NOMO-1 treated with DMSO at 0.1 percent for 48 hours (cell line): ENCODE data around the gene HNRNPD.
"Not testable (repeated sequence)": the region's sequence is repeated elsewhere in the genome, so short reads cannot be mapped to it uniquely, and the experiment has no call there.

Experiments used
- DNase-seq: peaks from one replicate; lab custom pipeline; 2025; ENCODE audit not compliant: unreplicated experiment; lab: John Stamatoyannopoulos, UW

HNRNPD gene

GRCh38 chr4:82372517-82373485 is 990 bp downstream of the HNRNPD start:
- DNase-seq = peak; percentile 71

DNA sequence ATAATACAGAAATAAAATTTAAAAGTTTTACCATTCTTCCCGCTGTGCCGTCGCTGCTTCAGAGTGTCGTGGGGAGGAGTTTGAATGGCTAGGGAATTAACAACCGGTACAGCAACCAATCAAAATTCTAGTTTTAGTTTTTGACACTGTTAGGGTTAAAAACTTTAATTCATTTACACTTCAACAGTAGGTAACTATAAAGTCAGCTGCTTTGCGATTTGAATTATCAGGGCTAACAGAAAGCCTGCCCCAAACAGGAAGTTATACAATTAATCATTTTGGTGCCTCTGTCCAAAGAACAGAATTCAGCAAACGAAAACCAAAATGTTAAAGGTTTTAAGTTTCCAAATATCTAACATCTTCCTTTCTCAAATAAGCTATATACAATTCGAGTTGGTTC is 2.3 kb downstream of the HNRNPD start:
- peak; percentile 12 for DNase-seq

DNA sequence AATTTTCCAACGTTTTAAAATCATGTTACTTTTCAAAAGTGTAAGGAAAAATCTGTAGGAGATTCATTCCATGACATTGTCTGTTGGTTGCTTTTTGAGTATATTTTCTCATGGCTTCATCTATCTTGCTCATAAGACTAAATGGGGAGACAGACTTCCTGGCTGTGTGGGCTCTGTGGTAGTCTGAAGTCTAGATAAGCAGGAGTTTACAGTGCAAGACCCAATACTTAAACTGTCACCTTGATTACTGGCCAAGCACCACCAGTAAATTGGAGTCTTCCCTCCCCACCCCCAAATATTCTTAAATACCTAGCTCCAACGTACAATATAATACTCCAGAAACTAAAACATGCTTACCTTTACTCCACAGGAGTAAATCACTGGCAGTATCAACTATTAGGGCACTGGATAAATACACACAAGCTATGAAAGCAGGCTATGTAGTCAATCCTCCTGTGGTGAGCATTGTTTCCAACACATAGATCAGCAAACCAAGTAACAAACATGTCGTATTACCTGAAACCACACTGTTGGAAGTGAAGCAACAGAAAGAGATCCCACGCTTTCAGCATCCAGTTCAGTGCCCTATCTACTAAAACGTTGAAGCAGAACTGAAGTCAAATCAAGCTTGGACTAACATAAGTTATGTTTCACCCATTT is 6.2 kb downstream of the HNRNPD start:
- no peak for DNase-seq

DNA sequence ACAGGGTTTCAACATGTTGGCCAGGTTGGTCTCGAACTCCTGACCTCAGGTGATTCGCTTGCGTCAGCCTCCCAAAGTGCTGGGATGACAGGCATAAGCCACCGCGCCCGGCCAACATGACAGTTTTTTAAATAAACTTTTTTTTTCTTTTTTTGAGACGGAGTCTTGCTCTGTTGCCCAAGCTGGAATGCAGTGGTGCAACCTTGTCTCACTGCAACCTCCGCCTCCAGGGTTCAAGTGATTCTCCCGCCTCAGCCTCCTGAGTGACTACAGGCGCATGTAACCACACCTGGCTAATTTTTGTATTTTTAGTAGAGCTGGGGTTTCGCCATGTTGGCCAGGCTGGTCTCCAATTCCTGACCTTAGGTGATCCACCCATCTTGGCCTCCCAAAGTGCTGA is 7.4 kb downstream of the HNRNPD start:
- DNase-seq = not testable (repeated sequence)

GRCh38 chr4:82363896-82364487 is 9.8 kb downstream of the HNRNPD start:
- DNase-seq = no peak

GRCh38 chr4:82362565-82362964 is 11.2 kb downstream of the HNRNPD start:
- DNase-seq = no peak

DNA sequence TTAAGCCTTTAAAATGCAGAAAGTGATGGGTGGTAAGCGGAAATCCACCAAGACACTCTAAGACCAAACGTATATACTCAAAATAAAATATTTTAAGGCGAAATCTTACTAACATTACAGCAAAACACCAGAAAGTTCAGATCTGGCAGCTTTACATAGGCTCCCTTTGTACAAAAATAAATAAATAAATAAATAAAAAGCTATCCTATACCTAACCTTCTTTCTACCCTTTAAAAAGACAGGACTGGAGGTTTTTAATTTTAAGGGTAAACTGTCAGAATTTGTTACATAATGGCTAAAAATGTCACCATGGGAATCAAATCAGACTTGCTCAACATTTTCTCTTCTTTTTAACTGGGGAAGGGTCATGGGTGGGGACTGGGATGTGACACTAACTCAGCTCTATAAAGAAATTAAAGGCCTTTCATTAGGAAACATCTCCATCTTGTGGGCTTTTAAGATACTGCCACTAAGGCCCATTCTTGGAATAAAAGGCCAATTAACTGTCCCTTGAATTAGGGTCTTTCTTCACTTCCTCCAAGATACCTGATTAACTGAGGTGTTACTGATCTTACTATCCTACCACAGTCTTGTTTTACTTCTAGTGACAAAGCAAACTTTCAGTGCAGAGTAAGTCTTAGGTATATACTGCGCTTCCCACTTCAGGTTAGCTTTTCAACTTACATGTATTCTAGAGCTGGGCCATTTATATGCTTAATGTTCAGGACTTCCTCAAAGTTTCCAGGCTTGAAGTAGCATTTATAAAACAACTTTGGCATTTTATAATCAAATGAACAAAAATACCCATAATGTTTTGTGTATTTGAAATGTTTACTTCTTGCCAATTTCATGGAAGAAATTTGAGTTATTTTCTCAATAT is 13.3 kb downstream of the HNRNPD start:
- DNase-seq = peak; percentile 45

- peak; percentile 81 for DNase-seq
Observed at GRCh38 chr4:82358847-82359246, 14.9 kb downstream of the HNRNPD start.

- DNase-seq = no peak
Observed at GRCh38 chr4:82357640-82358039, 16.2 kb downstream of the HNRNPD start.

GRCh38 chr4:82354788-82355187 is 19.0 kb downstream of the HNRNPD start:
- DNase-seq = no peak

DNA sequence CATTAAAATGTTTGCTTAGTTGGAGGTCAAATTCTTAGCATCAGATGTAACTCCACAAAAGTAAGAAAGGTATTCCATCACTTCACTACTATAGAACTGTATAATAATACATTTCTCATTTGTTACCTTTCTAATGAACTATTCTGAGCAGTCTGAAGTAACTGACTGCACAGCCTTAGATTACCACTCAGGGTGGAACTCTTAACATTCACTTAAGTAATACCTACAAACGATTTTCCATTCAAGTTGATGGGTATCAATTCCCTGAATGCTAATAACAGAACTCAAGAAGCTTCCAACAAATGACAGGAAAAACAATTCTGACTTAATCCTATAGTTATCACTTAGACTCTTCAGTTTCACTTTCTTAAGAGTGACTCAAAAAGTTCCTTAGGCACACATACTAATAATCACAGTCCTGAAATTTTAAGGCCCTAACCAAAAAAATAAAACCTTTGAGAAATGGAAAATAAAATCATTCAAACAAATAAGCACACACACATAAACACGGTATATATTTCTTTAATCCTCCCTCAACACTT is 20.9 kb downstream of the HNRNPD start:
- DNase-seq = no peak

GRCh38 chr4:82352118-82352824 is 21.5 kb downstream of the HNRNPD start:
- no peak for DNase-seq

GRCh38 chr4:82346126-82346525 is 27.7 kb downstream of the HNRNPD start:
- DNase-seq = no peak

DNA sequence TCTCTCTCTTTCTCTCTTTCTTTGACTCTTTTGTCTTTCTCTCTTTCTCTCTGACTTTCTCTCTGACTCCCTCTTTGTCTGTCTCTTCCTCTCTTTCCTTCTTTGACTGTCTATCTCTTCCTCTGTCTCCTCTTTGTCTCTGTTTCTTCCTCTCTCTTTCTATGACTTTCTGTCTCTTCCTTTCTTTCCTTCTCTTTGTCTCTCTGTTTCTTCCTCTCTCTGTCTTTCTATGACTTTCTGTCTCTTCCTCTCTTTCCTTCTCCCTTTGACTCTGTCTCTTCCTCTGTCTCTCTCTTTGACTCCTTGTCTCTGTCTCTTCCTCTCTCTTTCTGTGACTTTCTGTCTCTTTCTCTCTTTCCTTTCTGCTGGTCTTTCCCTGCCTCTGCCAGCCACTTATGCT is 38.7 kb downstream of the HNRNPD start:
- no peak for DNase-seq

- not testable (repeated sequence) for DNase-seq
Observed at GRCh38 chr4:82333641-82334040, 40.1 kb downstream of the HNRNPD start.

DNA sequence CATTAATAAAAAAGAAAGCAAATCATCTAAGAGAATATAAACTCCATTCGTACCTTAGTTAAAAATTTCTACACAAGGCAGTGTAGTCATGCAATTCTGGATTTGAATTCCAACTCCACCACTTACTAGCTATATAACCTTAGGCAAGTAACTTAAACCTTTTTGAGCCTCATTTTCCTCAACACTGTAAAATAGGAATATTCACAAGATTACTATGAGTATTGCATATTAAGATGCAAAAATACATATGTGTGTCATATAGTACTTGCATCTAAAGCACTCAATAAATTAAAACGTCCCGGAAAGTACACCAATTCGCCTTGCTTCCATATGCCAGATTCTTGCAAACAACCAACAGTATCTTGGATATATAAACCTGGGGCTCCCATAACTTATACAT is 42.0 kb downstream of the HNRNPD start:
- DNase-seq = no peak

DNA sequence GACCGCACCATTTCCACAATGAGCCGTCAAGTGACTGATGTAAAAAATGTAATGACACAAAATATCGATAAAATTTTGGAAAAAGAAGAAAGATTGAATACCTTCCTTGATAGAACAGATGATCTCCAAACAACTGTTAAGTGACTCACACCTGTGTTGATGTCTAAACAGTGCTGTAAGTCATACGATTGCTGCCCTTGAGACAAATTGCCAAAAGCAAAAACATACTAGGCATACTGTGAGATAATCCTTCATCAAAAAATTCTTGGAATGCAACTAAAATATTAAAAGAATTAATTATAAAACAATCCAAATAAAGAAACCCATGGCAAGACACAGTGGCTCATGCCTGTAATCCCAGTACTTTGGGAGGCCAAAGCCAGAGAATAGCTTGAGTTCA is 53.4 kb downstream of the HNRNPD start:
- DNase-seq = no peak

GRCh38 chr4:82303063-82303462 is 70.7 kb downstream of the HNRNPD start:
- DNase-seq = not testable (repeated sequence)
